Nephron progenitor cell (in vitro differentiated cells): ENCODE measurements around the gene RILPL1.

Experiments used
- DNase-seq: peaks from one replicate; pipeline ENCODE4 v3.0.0; 2021
- H3K27ac Mint-ChIP-seq: 2 replicates; pipeline ENCODE4 v1.8.0; 2021; ENCODE audit warnings: mild to moderate bottlenecking, moderate library complexity, mixed read lengths
- H3K27me3 Mint-ChIP-seq: 2 replicates; pipeline ENCODE4 v1.8.0; 2021; ENCODE audit warnings: mild to moderate bottlenecking, low read depth, mixed read lengths; ENCODE audit not compliant: poor library complexity
- H3K36me3 Mint-ChIP-seq: 2 replicates; pipeline ENCODE4 v1.8.0; 2021; ENCODE audit warnings: low read depth, mixed read lengths
- H3K4me1 Mint-ChIP-seq: 2 replicates; pipeline ENCODE4 v1.8.0; 2021; ENCODE audit warnings: mixed read lengths
- H3K4me3 Mint-ChIP-seq: 2 replicates; pipeline ENCODE4 v1.8.0; 2021; ENCODE audit warnings: mild to moderate bottlenecking, moderate library complexity, mixed read lengths
- H3K9me3 Mint-ChIP-seq: 2 replicates; pipeline ENCODE4 v1.8.0; 2021; ENCODE audit warnings: mild to moderate bottlenecking, moderate library complexity, mixed read lengths
- TF ChIP-seq, protein P1 (sequence below): fragments of 200-600 bp; sonication (generic); IDR thresholded peaks from 2 replicates; pipeline ENCODE4 v1.5.0; 2021; ENCODE audit warnings: antibody characterized with exemption

Gene RILPL1

DNA sequence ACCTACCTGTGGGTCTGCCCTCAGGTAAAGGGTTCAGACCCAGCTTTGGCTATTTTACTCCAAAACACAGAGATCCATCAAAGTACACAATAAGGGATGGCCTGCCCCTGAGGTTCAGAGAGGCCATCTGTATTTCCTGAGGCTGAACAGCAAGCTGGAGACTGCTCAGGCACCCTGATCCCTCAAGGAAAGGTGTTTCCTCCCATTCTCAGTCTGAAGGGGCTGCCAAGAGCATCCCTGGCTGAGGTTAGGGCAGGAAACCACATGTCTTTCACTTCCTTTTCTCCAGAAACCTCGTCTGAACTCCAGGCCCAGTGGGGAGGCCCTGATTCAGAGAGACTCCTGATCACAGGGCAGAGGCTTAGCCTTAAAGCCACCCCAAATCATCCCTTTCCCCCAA is 1.5 kb downstream of the RILPL1 start:
- no peak overlapping the region for H3K27ac Mint-ChIP-seq
- peaks cover 28% of the 10 kb centered on the region for H3K36me3 Mint-ChIP-seq
- H3K9me3 Mint-ChIP-seq, result peaks cover 5% of the 10 kb centered on the region
- H3K27me3 Mint-ChIP-seq, result no peaks in the 10 kb centered on the region
- no peak for DNase-seq
- H3K4me1 Mint-ChIP-seq, result peaks cover 39% of the 10 kb centered on the region
- peak overlapping the region; percentile 88 for H3K4me3 Mint-ChIP-seq
- TF ChIP-seq, protein P1, sequence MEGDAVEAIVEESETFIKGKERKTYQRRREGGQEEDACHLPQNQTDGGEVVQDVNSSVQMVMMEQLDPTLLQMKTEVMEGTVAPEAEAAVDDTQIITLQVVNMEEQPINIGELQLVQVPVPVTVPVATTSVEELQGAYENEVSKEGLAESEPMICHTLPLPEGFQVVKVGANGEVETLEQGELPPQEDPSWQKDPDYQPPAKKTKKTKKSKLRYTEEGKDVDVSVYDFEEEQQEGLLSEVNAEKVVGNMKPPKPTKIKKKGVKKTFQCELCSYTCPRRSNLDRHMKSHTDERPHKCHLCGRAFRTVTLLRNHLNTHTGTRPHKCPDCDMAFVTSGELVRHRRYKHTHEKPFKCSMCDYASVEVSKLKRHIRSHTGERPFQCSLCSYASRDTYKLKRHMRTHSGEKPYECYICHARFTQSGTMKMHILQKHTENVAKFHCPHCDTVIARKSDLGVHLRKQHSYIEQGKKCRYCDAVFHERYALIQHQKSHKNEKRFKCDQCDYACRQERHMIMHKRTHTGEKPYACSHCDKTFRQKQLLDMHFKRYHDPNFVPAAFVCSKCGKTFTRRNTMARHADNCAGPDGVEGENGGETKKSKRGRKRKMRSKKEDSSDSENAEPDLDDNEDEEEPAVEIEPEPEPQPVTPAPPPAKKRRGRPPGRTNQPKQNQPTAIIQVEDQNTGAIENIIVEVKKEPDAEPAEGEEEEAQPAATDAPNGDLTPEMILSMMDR, result no peak

DNA sequence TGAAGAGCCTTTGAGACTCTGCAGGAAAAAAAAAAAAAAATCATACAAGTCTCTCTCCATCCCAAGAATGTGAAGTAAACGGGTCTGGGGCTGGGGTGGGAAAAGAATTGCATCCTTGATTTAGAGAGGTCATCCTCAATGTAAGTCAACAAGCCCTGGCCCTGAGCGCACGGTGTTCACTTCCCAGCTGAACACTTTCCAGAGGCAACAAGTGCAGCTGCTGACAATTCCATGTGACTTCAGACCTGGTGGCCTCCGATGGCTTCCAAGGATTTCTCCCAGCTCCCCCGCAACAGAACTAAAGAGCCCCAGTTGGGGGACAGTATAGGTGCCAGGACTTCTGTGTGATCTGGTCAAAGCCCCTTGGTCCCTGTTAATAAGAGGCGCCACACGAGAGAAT is 2.4 kb downstream of the RILPL1 start:
- no peak for DNase-seq
- no peak overlapping the region for H3K27ac Mint-ChIP-seq
- peaks cover 41% of the 10 kb centered on the region for H3K4me1 Mint-ChIP-seq
- peaks cover 5% of the 10 kb centered on the region for H3K9me3 Mint-ChIP-seq
- H3K36me3 Mint-ChIP-seq, result peaks cover 36% of the 10 kb centered on the region
- H3K4me3 Mint-ChIP-seq, result peak overlapping the region; percentile 88
- H3K27me3 Mint-ChIP-seq, result no peaks in the 10 kb centered on the region
- TF ChIP-seq, protein P1, result no peak

DNA sequence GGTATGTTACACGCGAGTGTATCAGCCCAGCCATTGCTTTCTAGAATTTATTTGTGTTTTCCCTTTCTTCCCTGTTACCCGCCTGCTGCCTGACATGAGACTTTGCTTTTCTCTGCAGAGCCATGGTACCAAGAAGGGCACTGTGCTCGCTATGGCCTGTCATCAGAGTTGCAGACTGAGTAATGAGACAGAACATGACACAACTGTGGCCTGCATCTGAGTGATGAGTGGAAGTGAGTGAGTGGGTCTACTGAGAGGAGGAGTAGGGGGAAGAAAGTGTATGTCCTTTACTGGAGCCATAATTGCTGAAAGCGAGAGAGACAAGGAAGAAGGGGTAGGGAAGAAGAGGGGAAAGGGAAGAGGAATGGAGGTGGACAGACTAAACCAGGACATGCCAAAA is 2.9 kb downstream of the RILPL1 start:
- Mint-ChIP-seq H3K4me3 (peak overlapping the region; percentile 23), H3K36me3 (peaks cover 40% of the 10 kb centered on the region), H3K9me3 (peaks cover 5% of the 10 kb centered on the region), H3K27ac (peak overlapping the region; percentile 85), H3K4me1 (peaks cover 41% of the 10 kb centered on the region), H3K27me3 (no peaks in the 10 kb centered on the region)
- no peak for DNase-seq
- TF ChIP-seq, protein P1, result no peak

DNA sequence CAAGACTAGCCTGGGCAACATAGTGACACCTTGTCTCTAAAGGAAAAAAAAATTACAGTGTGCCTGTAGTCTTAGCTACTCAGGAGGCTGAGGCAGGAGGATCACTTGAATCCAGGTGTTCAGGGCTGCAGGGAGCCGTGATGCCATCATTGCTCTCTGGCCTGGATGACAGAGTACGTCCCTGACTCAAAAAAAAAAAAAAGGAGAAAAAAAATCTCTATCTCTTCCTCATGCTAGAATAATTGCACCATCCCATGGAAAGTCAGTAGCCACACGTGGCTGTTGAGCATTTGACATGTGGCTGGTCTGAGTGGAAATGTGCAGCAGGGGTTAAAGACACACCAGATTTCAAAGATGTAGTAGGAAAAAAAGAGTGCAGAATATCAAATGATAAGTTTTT is 3.8 kb downstream of the RILPL1 start:
- Mint-ChIP-seq H3K27me3 (no peaks in the 10 kb centered on the region), H3K27ac (no peak overlapping the region), H3K4me1 (peaks cover 40% of the 10 kb centered on the region), H3K4me3 (no peak overlapping the region), H3K36me3 (peaks cover 43% of the 10 kb centered on the region), H3K9me3 (peaks cover 6% of the 10 kb centered on the region)
- no peak for DNase-seq
- TF ChIP-seq, protein P1, result no peak

DNA sequence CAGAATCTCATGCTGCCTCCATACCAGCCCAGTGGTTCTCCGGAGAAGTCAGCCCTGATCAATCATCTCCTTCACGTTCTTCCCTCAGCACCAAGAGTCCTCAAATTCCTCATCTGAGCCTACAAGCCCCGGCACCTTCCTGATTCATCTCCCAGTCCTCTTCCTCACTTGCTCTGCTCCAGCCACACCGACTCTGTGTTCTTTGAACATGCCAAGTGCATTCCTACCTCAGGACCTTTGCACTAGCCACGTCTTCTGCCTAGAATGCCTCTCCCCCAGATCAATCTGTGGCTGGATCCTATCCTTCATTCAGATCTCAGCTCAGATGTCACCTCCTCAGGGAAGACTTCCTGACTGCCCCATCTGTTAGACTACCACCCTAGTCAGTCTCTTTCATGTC is 4.7 kb downstream of the RILPL1 start:
- Mint-ChIP-seq H3K36me3 (peaks cover 51% of the 10 kb centered on the region), H3K27me3 (no peaks in the 10 kb centered on the region), H3K4me3 (no peak overlapping the region), H3K9me3 (peaks cover 9% of the 10 kb centered on the region), H3K4me1 (peaks cover 36% of the 10 kb centered on the region), H3K27ac (peak overlapping the region; percentile 88)
- TF ChIP-seq, protein P1, result no peak
- DNase-seq, result no peak

DNA sequence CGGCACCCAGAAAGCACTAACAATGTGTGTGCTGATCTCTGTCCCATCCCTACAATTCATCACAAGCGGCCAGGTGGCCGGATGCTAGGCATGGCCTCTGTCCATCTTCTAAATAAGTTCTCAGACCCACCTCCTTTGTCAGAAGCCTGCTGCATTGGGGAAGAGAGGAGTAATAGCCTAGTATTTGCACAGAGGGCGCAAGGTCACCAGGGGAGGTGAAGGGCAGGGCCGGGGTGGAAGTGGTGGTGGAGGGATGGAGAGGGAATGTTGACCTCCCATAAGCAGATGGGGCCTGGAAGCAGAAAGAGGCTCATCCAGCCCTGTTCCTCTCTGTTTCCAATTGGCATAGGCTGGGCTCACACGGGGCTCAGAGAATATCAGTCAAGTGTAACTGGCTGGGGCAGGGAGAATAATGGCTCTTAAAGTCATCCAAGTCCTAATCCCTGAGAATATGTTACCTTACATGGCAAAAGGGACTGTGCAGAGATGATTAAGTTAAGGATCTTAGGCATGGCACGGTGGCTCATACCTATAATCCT is 6.9 kb downstream of the RILPL1 start:
- Mint-ChIP-seq H3K9me3 (peaks cover 9% of the 10 kb centered on the region), H3K4me1 (peaks cover 19% of the 10 kb centered on the region), H3K27ac (peak overlapping the region; percentile 9), H3K4me3 (no peak overlapping the region), H3K27me3 (no peaks in the 10 kb centered on the region), H3K36me3 (peaks cover 65% of the 10 kb centered on the region)
- DNase-seq, result no peak
- TF ChIP-seq, protein P1, result no peak
